Activated naive CD8-positive, alpha-beta T cell treated with anti-CD3 and anti-CD28 coated beads, Interleukin-2, amount 10 ng/mL, durations not matched to agents 7 days and 5 days (primary cell): ENCODE measurements around the gene EML1. TPM values are rescaled to one million over a fixed set of nuclear protein-coding genes. Genes with fewer than 3 reads are reported as not detected.

Experiments used
- ATAC-seq: fragments of 150-1000 bp; cut with Tn5 transposase; one replicate; pipeline ENCODE4 v1.10.0; 2021; ENCODE audit warnings: low read depth, moderate library complexity
- POLR2A ChIA-PET: fragments of 350-600 bp; sonication (Branson Sonifier 250); formaldehyde crosslinking; loops from one replicate; lab custom pipeline; 2021; ENCODE audit warnings: antibody characterized with exemption; lab: Charles Lee
- DNase-seq: peaks from one replicate; pipeline ENCODE4 v3.0.0; 2021
- H3K27ac Mint-ChIP-seq: one replicate; pipeline ENCODE4 v1.8.0; 2022; ENCODE audit warnings: mild to moderate bottlenecking, mixed read lengths
- H3K27me3 Mint-ChIP-seq: one replicate; pipeline ENCODE4 v1.8.0; 2022; ENCODE audit warnings: mild to moderate bottlenecking, moderate library complexity, mixed read lengths
- H3K36me3 Mint-ChIP-seq: one replicate; pipeline ENCODE4 v1.8.0; 2021; ENCODE audit warnings: mild to moderate bottlenecking, mixed read lengths
- H3K4me1 Mint-ChIP-seq: one replicate; pipeline ENCODE4 v1.8.0; 2021; ENCODE audit warnings: mixed read lengths
- H3K4me3 Mint-ChIP-seq: one replicate; pipeline ENCODE4 v1.8.0; 2022; ENCODE audit warnings: mild to moderate bottlenecking, moderate library complexity, mixed read lengths
- H3K9me3 Mint-ChIP-seq: one replicate; pipeline ENCODE4 v1.8.0; 2021; ENCODE audit warnings: mixed read lengths
- total RNA-seq, 2 experiments: library from RNA; stranded (reverse); gene quantifications; one replicate each; pipeline ENCODE4 v1.2.3, GENCODE V29; 2021

The EML1 gene
- total RNA-seq, 2 experiments from 2014 or later = 0.69 TPM; not detected in 1

GRCh38 chr14:99916091-99916383 lies 122.8 kb downstream of the EML1 start:
- ATAC-seq = no peak
- POLR2A ChIA-PET = no interaction called here
- Mint-ChIP-seq H3K36me3 (no peaks in the 10 kb centered on the region), H3K4me3 (no peak overlapping the region), H3K4me1 (no peaks in the 10 kb centered on the region), H3K27me3 (peaks cover 19% of the 10 kb centered on the region), H3K27ac (no peak overlapping the region), H3K9me3 (no peaks in the 10 kb centered on the region)
- no peak for DNase-seq

GRCh38 chr14:99918781-99919180 lies 125.6 kb downstream of the EML1 start:
- POLR2A ChIA-PET = no interaction called here
- no peaks in the 10 kb centered on the region for H3K9me3 Mint-ChIP-seq
- H3K4me1 Mint-ChIP-seq = no peaks in the 10 kb centered on the region
- DNase-seq = no peak
- no peak overlapping the region for H3K4me3 Mint-ChIP-seq
- peaks cover 13% of the 10 kb centered on the region for H3K27me3 Mint-ChIP-seq
- H3K27ac Mint-ChIP-seq = no peak overlapping the region
- ATAC-seq = no peak
- H3K36me3 Mint-ChIP-seq = no peaks in the 10 kb centered on the region

GRCh38 chr14:99921425-99921824 lies 128.2 kb downstream of the EML1 start:
- Mint-ChIP-seq H3K4me3 (no peak overlapping the region), H3K4me1 (no peaks in the 10 kb centered on the region), H3K36me3 (no peaks in the 10 kb centered on the region), H3K27ac (no peak overlapping the region), H3K9me3 (no peaks in the 10 kb centered on the region), H3K27me3 (peaks cover 22% of the 10 kb centered on the region)
- POLR2A ChIA-PET = no interaction called here
- ATAC-seq (no peak), DNase-seq (no peak)

GRCh38 chr14:99924379-99924778 lies 131.2 kb downstream of the EML1 start:
- H3K9me3 Mint-ChIP-seq = peaks cover 8% of the 10 kb centered on the region
- POLR2A ChIA-PET = no interaction called here

GRCh38 chr14:99925471-99925870 lies 132.3 kb downstream of the EML1 start:
- H3K4me1 Mint-ChIP-seq = no peaks in the 10 kb centered on the region
- peaks cover 8% of the 10 kb centered on the region for H3K9me3 Mint-ChIP-seq

More at GRCh38 chr14:99924379-99924778, 131.2 kb downstream of the EML1 start:
- no peak overlapping the region for H3K27ac Mint-ChIP-seq
- H3K4me1 Mint-ChIP-seq = no peaks in the 10 kb centered on the region
- no peak for DNase-seq
- H3K36me3 Mint-ChIP-seq = no peaks in the 10 kb centered on the region
- ATAC-seq = no peak
- no peak overlapping the region for H3K4me3 Mint-ChIP-seq
- peaks cover 20% of the 10 kb centered on the region for H3K27me3 Mint-ChIP-seq

GRCh38 chr14:99928963-99929362 lies 135.8 kb downstream of the EML1 start:
- Mint-ChIP-seq H3K9me3 (peaks cover 8% of the 10 kb centered on the region), H3K4me3 (no peak overlapping the region), H3K27me3 (peaks cover 15% of the 10 kb centered on the region), H3K36me3 (no peaks in the 10 kb centered on the region), H3K27ac (no peak overlapping the region), H3K4me1 (no peaks in the 10 kb centered on the region)
- POLR2A ChIA-PET = no interaction called here
- ATAC-seq (no peak), DNase-seq (no peak)

More at GRCh38 chr14:99925471-99925870, 132.3 kb downstream of the EML1 start:
- Mint-ChIP-seq H3K27me3 (peaks cover 18% of the 10 kb centered on the region), H3K36me3 (no peaks in the 10 kb centered on the region), H3K27ac (no peak overlapping the region), H3K4me3 (no peak overlapping the region)
- ATAC-seq (no peak), DNase-seq (no peak)
- POLR2A ChIA-PET = no interaction called here

GRCh38 chr14:99929601-99930000 lies 136.4 kb downstream of the EML1 start:
- ATAC-seq = no peak
- no peak for DNase-seq
- POLR2A ChIA-PET = no interaction called here
- no peaks in the 10 kb centered on the region for H3K4me1 Mint-ChIP-seq
- H3K27ac Mint-ChIP-seq = no peak overlapping the region
- no peaks in the 10 kb centered on the region for H3K36me3 Mint-ChIP-seq
- peaks cover 8% of the 10 kb centered on the region for H3K9me3 Mint-ChIP-seq
- no peak overlapping the region for H3K4me3 Mint-ChIP-seq
- H3K27me3 Mint-ChIP-seq = peaks cover 13% of the 10 kb centered on the region

- H3K36me3 Mint-ChIP-seq = no peaks in the 10 kb centered on the region
- H3K4me3 Mint-ChIP-seq = no peak overlapping the region
- H3K27ac Mint-ChIP-seq = no peak overlapping the region
- H3K27me3 Mint-ChIP-seq = peaks cover 7% of the 10 kb centered on the region
- POLR2A ChIA-PET = no interaction called here
- peaks cover 8% of the 10 kb centered on the region for H3K9me3 Mint-ChIP-seq
- ATAC-seq = no peak
- no peak for DNase-seq
- no peaks in the 10 kb centered on the region for H3K4me1 Mint-ChIP-seq
Observed at GRCh38 chr14:99930420-99931274, 137.4 kb downstream of the EML1 start.

- Mint-ChIP-seq H3K4me1 (no peaks in the 10 kb centered on the region), H3K27me3 (peaks cover 7% of the 10 kb centered on the region), H3K36me3 (no peaks in the 10 kb centered on the region), H3K27ac (no peak overlapping the region), H3K9me3 (peaks cover 8% of the 10 kb centered on the region), H3K4me3 (no peak overlapping the region)
- POLR2A ChIA-PET = no interaction called here
- DNase-seq = no peak
- ATAC-seq = no peak
Observed at GRCh38 chr14:99931308-99931707, 138.1 kb downstream of the EML1 start.

- Mint-ChIP-seq H3K4me1 (no peaks in the 10 kb centered on the region), H3K4me3 (no peak overlapping the region), H3K36me3 (no peaks in the 10 kb centered on the region), H3K9me3 (no peaks in the 10 kb centered on the region), H3K27ac (no peak overlapping the region), H3K27me3 (peaks cover 5% of the 10 kb centered on the region)
- ATAC-seq = no peak
- POLR2A ChIA-PET = no interaction called here
- no peak for DNase-seq
Observed at GRCh38 chr14:99936056-99936455, 142.8 kb downstream of the EML1 start.

- no peaks in the 10 kb centered on the region for H3K4me1 Mint-ChIP-seq
- POLR2A ChIA-PET = interaction anchor here (0.6 kb wide), 1 partner anchor 153 kb away, joined by 3 read pairs; no protein-coding TSS in a partner anchor
- DNase-seq = no peak
- peaks cover 5% of the 10 kb centered on the region for H3K27me3 Mint-ChIP-seq
- no peak overlapping the region for H3K27ac Mint-ChIP-seq
- no peaks in the 10 kb centered on the region for H3K36me3 Mint-ChIP-seq
- no peaks in the 10 kb centered on the region for H3K9me3 Mint-ChIP-seq
- H3K4me3 Mint-ChIP-seq = no peak overlapping the region
- no peak for ATAC-seq
Observed at GRCh38 chr14:99936738-99937474, 143.7 kb downstream of the EML1 start.

- no peaks in the 10 kb centered on the region for H3K4me1 Mint-ChIP-seq
- H3K27me3 Mint-ChIP-seq = peaks cover 2% of the 10 kb centered on the region
- H3K9me3 Mint-ChIP-seq = no peaks in the 10 kb centered on the region
- no peak overlapping the region for H3K4me3 Mint-ChIP-seq
- POLR2A ChIA-PET = interaction anchor here (0.6 kb wide), 1 partner anchor 154 kb away, joined by 3 read pairs; no protein-coding TSS in a partner anchor
- DNase-seq (no peak), ATAC-seq (no peak)
- no peak overlapping the region for H3K27ac Mint-ChIP-seq
- no peaks in the 10 kb centered on the region for H3K36me3 Mint-ChIP-seq
Observed at GRCh38 chr14:99937475-99938244, 144.4 kb downstream of the EML1 start.

GRCh38 chr14:99938376-99938775 lies 145.2 kb downstream of the EML1 start:
- Mint-ChIP-seq H3K9me3 (no peaks in the 10 kb centered on the region), H3K27me3 (peaks cover 4% of the 10 kb centered on the region), H3K4me3 (no peak overlapping the region), H3K4me1 (no peaks in the 10 kb centered on the region), H3K27ac (no peak overlapping the region), H3K36me3 (no peaks in the 10 kb centered on the region)
- no peak for ATAC-seq
- DNase-seq = no peak
- POLR2A ChIA-PET = no interaction called here
